22Rv1 (cell line): Measurements from ENCODE around the gene USP9Y.

Source experiments
- H3K27ac ChIP-seq: fragments of 450-650 bp; 2 replicates; pipeline ENCODE4 v1.5.1; 2017
- CTCF ChIP-seq: fragments of 450-650 bp; IDR thresholded peaks from 2 replicates; pipeline ENCODE4 v1.5.1; 2017; ENCODE audit warnings: mild to moderate bottlenecking
- ZFX ChIP-seq: fragments of 450-650 bp; IDR thresholded peaks from 2 replicates; pipeline ENCODE4 v1.6.1; 2017; ENCODE audit warnings: antibody characterized with exemption, borderline replicate concordance

Gene USP9Y

GRCh38 chrY:12765976-12766375 is 64.9 kb downstream of the USP9Y start:
- TF ChIP-seq CTCF (no peak), ZFX (no peak)
- no peak overlapping the region for H3K27ac ChIP-seq

GRCh38 chrY:12784521-12784920 is 83.5 kb downstream of the USP9Y start:
- TF ChIP-seq ZFX (no peak), CTCF (no peak)
- no peak overlapping the region for H3K27ac ChIP-seq

GRCh38 chrY:12793999-12794398 is 93.0 kb downstream of the USP9Y start:
- no peak for TF ChIP-seq ZFX
- TF ChIP-seq CTCF: no peak
- H3K27ac ChIP-seq: no peak overlapping the region

DNA sequence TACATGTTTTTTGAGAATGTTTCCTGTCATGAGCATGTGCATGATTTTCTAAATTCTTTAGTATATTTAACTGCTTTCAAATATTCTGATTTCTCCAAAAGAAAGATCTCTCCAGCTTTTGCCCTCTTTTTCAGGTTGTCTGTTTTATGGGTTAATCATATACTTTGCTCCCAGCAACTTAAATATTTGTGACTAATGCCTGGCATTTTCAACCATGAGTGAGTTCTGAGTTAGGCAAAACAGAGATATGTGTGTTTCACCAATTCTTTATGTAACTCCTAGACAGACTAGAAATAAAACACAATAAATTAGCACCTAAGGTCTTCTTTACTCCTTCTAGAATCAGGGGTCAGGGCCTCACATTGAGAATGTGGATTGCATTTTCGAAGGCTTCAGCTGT is 107.0 kb downstream of the USP9Y start:
- no peak overlapping the region for H3K27ac ChIP-seq
- TF ChIP-seq ZFX (no peak), CTCF (no peak)

DNA sequence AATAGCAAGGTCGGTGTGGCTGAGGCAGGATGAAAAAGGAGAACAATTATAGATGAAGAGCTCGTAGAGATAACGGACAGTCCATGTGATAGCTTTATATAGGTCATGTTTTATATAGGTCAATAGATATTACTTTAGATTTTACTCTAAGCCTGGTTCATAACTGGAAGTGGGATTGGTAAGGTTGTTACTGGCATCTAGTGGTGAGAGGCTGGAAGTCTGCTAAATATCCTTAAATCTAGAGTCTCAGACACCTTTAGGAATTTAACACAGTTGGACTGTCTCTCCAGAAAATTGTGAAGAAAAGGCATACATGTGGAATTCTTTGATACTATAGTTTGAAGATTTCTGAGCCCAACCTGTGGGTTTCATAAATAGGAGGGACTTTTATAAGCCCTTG is 108.0 kb downstream of the USP9Y start:
- TF ChIP-seq CTCF (peak; percentile 42), ZFX (no peak)
- no peak overlapping the region for H3K27ac ChIP-seq

DNA sequence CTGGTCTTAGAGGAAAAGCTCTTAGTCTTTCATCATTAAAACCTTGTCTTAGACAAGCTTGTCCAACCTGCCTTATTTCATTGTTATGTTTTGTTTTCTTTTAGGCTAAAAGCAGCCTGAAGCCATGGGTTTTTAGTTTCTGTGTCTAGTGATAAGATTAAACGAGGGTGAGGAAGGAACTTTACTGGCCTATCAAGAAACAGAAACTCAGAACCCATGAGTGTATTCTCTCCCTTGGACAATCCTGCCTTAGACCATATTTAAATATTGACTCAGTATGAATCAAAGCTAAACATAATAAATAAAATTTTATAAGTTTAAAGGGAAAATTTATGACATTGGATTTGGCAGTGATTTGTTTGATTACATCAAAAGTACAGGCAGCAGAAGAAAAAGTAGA is 122.4 kb downstream of the USP9Y start:
- 0 out of 2 replicates have a peak overlapping the region, but pooled peaks have one; percentile 15 for H3K27ac ChIP-seq
- TF ChIP-seq CTCF (no peak), ZFX (no peak)

- TF ChIP-seq ZFX (no peak), CTCF (no peak)
- no peak overlapping the region for H3K27ac ChIP-seq
These were observed 125.8 kb downstream of the USP9Y start for GRCh38 chrY:12826791-12827190.
